B cell (primary cell): Measurements from ENCODE around the gene FKRP. TPM values are rescaled to one million over a fixed set of nuclear protein-coding genes. Genes with fewer than 3 reads are reported as not detected.

Source experiments
- ATAC-seq: fragments of 200-7000 bp; cut with Tn5 transposase; one replicate; pipeline ENCODE4 v1.10.0; 2021; ENCODE audit warnings: low read depth, mild to moderate bottlenecking, moderate number of reproducible peaks, moderate library complexity
- CTCF ChIA-PET: fragments of 350-600 bp; sonication (Branson Sonifier 250); formaldehyde crosslinking; loops from one replicate; lab custom pipeline; 2021; ENCODE audit warnings: antibody characterized with exemption, inconsistent platforms; lab: Charles Lee
- POLR2A ChIA-PET: fragments of 350-600 bp; sonication (Branson Sonifier 250); formaldehyde crosslinking; loops from one replicate; lab custom pipeline; 2021; ENCODE audit warnings: antibody characterized with exemption; lab: Charles Lee
- DNase-seq: peaks from one replicate; pipeline ENCODE4 v3.0.0; 2013
- H2AFZ ChIP-seq: 2 replicates; pipeline ENCODE4 v1.6.1; 2012; ENCODE audit warnings: mild to moderate bottlenecking, low read depth, low read length; ENCODE audit not compliant: insufficient read depth, poor library complexity, severe bottlenecking
- H3K27ac ChIP-seq, 2 donors: 1 replicate in 1 of 2; 2 replicates in 1 of 2; pipeline ENCODE4 v1.5.1; 2012 to 2013; ENCODE audit warnings: low read length in 2 of 2, mild to moderate bottlenecking in 2 of 2, moderate library complexity in 1 of 2
- H3K27me3 ChIP-seq, 4 experiments: fragments of 200-600 bp in 1 of 4; sonication (generic) in 1 of 4; replicated peaks in 1 of 4; 1 replicate in 2 of 4; 2 replicates in 2 of 4; pipeline versions ENCODE4 v1.6.1 to v1.7.0; 2013 to 2016; ENCODE audit warnings: low read length in 3 of 4, mild to moderate bottlenecking in 2 of 4, mixed read lengths in 1 of 4, moderate library complexity in 1 of 4; ENCODE audit not compliant: insufficient read depth in 4 of 4, control insufficient read depth in 3 of 4; ENCODE audit errors: control extremely low read depth in 1 of 4
- H3K36me3 ChIP-seq, 2 experiments: replicated peaks in 1 of 2; 1 replicate in 1 of 2; 2 replicates in 1 of 2; pipeline versions ENCODE4 v1.6.1 to v1.7.1; 2013; ENCODE audit warnings: low read length in 1 of 2; ENCODE audit not compliant: insufficient read depth in 2 of 2, control insufficient read depth in 1 of 2; ENCODE audit errors: control extremely low read depth in 1 of 2, extremely low read depth in 1 of 2
- H3K4me1 ChIP-seq, 2 donors: fragments of 200-600 bp in 1 of 2; sonication (generic) in 1 of 2; 1 replicate in 1 of 2; 2 replicates in 1 of 2; pipeline versions ENCODE4 v1.5.1 to v1.6.1; 2013 to 2017; ENCODE audit warnings: low read length in 2 of 2; ENCODE audit not compliant: control insufficient read depth in 2 of 2, insufficient read depth in 2 of 2
- H3K4me2 ChIP-seq: replicated peaks from 2 replicates; pipeline ENCODE3; 2012; ENCODE audit warnings: mild to moderate bottlenecking, low read depth, low read length; ENCODE audit not compliant: poor library complexity, severe bottlenecking
- H3K4me3 ChIP-seq, 5 experiments: fragments of 200-600 bp in 1 of 5; sonication (generic) in 1 of 5; 1 replicate in 3 of 5; 2 replicates in 2 of 5; pipeline versions ENCODE4 v1.5.1 to v1.7.0; 2011 to 2016; ENCODE audit warnings: low read length in 4 of 5, mild to moderate bottlenecking in 4 of 5, low read depth in 2 of 5, control low read depth in 1 of 5, moderate library complexity in 1 of 5; ENCODE audit not compliant: insufficient read depth in 1 of 5; ENCODE audit errors: control extremely low read depth in 1 of 5, extremely low read depth in 1 of 5
- H3K79me2 ChIP-seq: fragments of 200-600 bp; sonication (generic); one replicate; pipeline ENCODE4 v1.6.0; 2016; ENCODE audit warnings: low read length; ENCODE audit not compliant: control insufficient read depth, insufficient read depth
- H3K9ac ChIP-seq: fragments of 200-600 bp; sonication (generic); 2 replicates; pipeline ENCODE4 v1.6.1; 2017; ENCODE audit warnings: mild to moderate bottlenecking, low read length, moderate library complexity
- H3K9me3 ChIP-seq, 3 donors: one replicate each; pipeline versions ENCODE4 v1.6.1 to v1.7.1; 2013; ENCODE audit warnings: low read length in 2 of 3; ENCODE audit not compliant: control insufficient read depth in 2 of 3, insufficient read depth in 1 of 3; ENCODE audit errors: control extremely low read depth in 1 of 3
- H4K20me1 ChIP-seq: 2 replicates; pipeline ENCODE4 v1.6.0; 2012; ENCODE audit warnings: mild to moderate bottlenecking, low read length; ENCODE audit not compliant: insufficient read depth, control insufficient read depth, poor library complexity, severe bottlenecking
- H3K27ac Mint-ChIP-seq: one replicate; pipeline ENCODE4 v1.8.0; 2021; ENCODE audit warnings: mixed read lengths
- H3K27me3 Mint-ChIP-seq: one replicate; pipeline ENCODE4 v1.8.0; 2021; ENCODE audit warnings: mixed read lengths
- H3K4me1 Mint-ChIP-seq: one replicate; pipeline ENCODE4 v1.8.0; 2021; ENCODE audit warnings: mixed read lengths
- H3K4me3 Mint-ChIP-seq: one replicate; pipeline ENCODE4 v1.8.0; 2021; ENCODE audit warnings: mixed read lengths
- H3K9me3 Mint-ChIP-seq: one replicate; pipeline ENCODE4 v1.8.0; 2022; ENCODE audit warnings: mixed read lengths; ENCODE audit not compliant: insufficient read depth
- CTCF ChIP-seq: fragments of 200-600 bp; IDR thresholded peaks from one replicate; pipeline ENCODE4 v1.8.0; 2022; ENCODE audit warnings: antibody characterized with exemption, mild to moderate bottlenecking
- EZH2 ChIP-seq: IDR thresholded peaks from 2 replicates; pipeline ENCODE4 v1.6.1; 2012; ENCODE audit warnings: borderline replicate concordance, low read depth, mild to moderate bottlenecking, moderate library complexity, low read length; ENCODE audit not compliant: insufficient read depth, poor library complexity, severe bottlenecking
- WGBS: methylation state at CpG from one replicate; pipeline ENCODE4 v1.1.5; 2013; ENCODE audit warnings: missing lambda C conversion rate; ENCODE audit not compliant: insufficient coverage; 5-methylcytosine and 5-hydroxymethylcytosine counted together
- intact Hi-C: fragments of 100-400 bp; cut with micrococcal nuclease; formaldehyde crosslinking; loops from one replicate; pipeline ENCODE4 v1.10.0; 2022
- polyA plus RNA-seq: library from polyadenylated mRNA; depleted of rRNA; stranded (reverse); fragments of >200 nt; gene quantifications from 2 replicates; pipeline ENCODE4 v1.2.3, GENCODE V29; 2012
- total RNA-seq, 2 donors: library from RNA; stranded (reverse); fragments of 120-200 nt in 1 of 2; gene quantifications; 1 replicate in 1 of 2; 2 replicates in 1 of 2; pipeline versions ENCODE4 v1.2.3 to v1.2.4, GENCODE V29; 2013 to 2022

Gene FKRP
- total and polyA plus RNA-seq, 2 donors (not counting 1 experiment from before 2014, with no cell fraction given) = 30.2 to 38.8 TPM

GRCh38 chr19:46756544-46756888 is 10.7 kb downstream of the FKRP start:
- Histone ChIP-seq H3K9ac (no peak overlapping the region), H3K4me2 (no peak overlapping the region), H3K27ac (no peak overlapping the region), H3K27me3 (no peaks in the 10 kb centered on the region), H3K4me1 (peaks cover 0 to 7% of the 10 kb centered on the region in 2 donors), H2AFZ (no peak overlapping the region), H3K9me3 (no peaks in the 10 kb centered on the region), H3K36me3 (no peaks in the 10 kb centered on the region), H3K79me2 (peaks cover 8% of the 10 kb centered on the region), H4K20me1 (peaks cover 16% of the 10 kb centered on the region), H3K4me3 (no peak overlapping the region)
- H3K4me3 Mint-ChIP-seq = no peak overlapping the region
- no peak for DNase-seq
- POLR2A ChIA-PET = no interaction called here
- H3K27me3 Mint-ChIP-seq = no peaks in the 10 kb centered on the region
- intact Hi-C loops = loop anchor here (2.0 kb wide), 1 partner anchor 68 kb away; no protein-coding TSS in a partner anchor
- H3K4me1 Mint-ChIP-seq = peaks cover 8% of the 10 kb centered on the region
- 81% methylated on average over 30 of the region's 30 CpGs for WGBS
- no peak overlapping the region for H3K27ac Mint-ChIP-seq
- TF ChIP-seq EZH2 (no peak), CTCF (no peak)
- CTCF ChIA-PET = interaction anchor here (0.7 to 8.2 kb wide), 7 partner anchors 10 to 129 kb away, joined by 3 to 245 read pairs (median 6); no protein-coding TSS in a partner anchor
- no peaks in the 10 kb centered on the region for H3K9me3 Mint-ChIP-seq
- no peak for ATAC-seq

GRCh38 chr19:46759206-46759605 is 13.3 kb downstream of the FKRP start:
- no peaks in the 10 kb centered on the region for H3K9me3 Mint-ChIP-seq
- POLR2A ChIA-PET = no interaction called here
- ATAC-seq = no peak

More at GRCh38 chr19:46759206-46759605, 13.3 kb downstream of the FKRP start:
- H3K4me1 Mint-ChIP-seq = peaks cover 2% of the 10 kb centered on the region
- Histone ChIP-seq H3K9ac (no peak overlapping the region), H2AFZ (no peak overlapping the region), H3K4me3 (no peak overlapping the region), H3K27ac (no peak overlapping the region), H3K4me1 (peaks cover 0 to 5% of the 10 kb centered on the region in 2 donors), H4K20me1 (peaks cover 16% of the 10 kb centered on the region), H3K27me3 (no peaks in the 10 kb centered on the region), H3K9me3 (no peaks in the 10 kb centered on the region), H3K4me2 (no peak overlapping the region), H3K79me2 (peaks cover 8% of the 10 kb centered on the region), H3K36me3 (no peaks in the 10 kb centered on the region)
- 94% methylated on average over 3 of the region's 6 CpGs for WGBS
- CTCF ChIA-PET = interaction anchor here (0.7 to 8.2 kb wide), 4 partner anchors 8 to 364 kb away, joined by 3 to 245 read pairs (median 14); no protein-coding TSS in a partner anchor
- no peaks in the 10 kb centered on the region for H3K27me3 Mint-ChIP-seq
- no peak for TF ChIP-seq CTCF
- TF ChIP-seq EZH2 = no peak
- intact Hi-C loops = no loop called here
- no peak overlapping the region for H3K27ac Mint-ChIP-seq
- H3K4me3 Mint-ChIP-seq = no peak overlapping the region
- DNase-seq = no peak
